Skin epidermis (tissue), 12 donors: ENCODE results near the gene TSPY10.
"Not testable (repeated sequence)": the region's sequence is repeated elsewhere in the genome, so short reads cannot be mapped to it uniquely, and the experiment has no call there.

ENCODE experiments used
- H3K27ac ChIP-seq, 21 experiments: fragments of 200-600 bp; sonication (generic) in 11 of 21; one replicate each; pipeline ENCODE4 v1.5.0; 2020; ENCODE audit warnings: mild to moderate bottlenecking in 3 of 21, inconsistent platforms in 2 of 21, moderate library complexity in 2 of 21
- H3K4me3 ChIP-seq, 7 experiments: fragments of 200-600 bp; sonication (generic) in 2 of 7; one replicate each; pipeline ENCODE4 v1.5.0; 2020; ENCODE audit warnings: inconsistent platforms in 2 of 7, mild to moderate bottlenecking in 2 of 7, moderate library complexity in 1 of 7

TSPY10 gene

GRCh38 chrY:9527580-9527979 lies at the start of gene TSPY10:
TSPY10 (plus strand) TSS chrY:9527880; CDS start chrY:9527926, 46 bp downstream.
- not testable (repeated sequence) for H3K27ac ChIP-seq, H3K4me3 ChIP-seq

- H3K4me3 ChIP-seq, H3K27ac ChIP-seq: not testable (repeated sequence)
Observed at GRCh38 chrY:9486967-9487366, 40.7 kb upstream of the TSPY10 start, which contains the start of gene TSPY9. TSPY9 (plus strand) TSS chrY:9487267; CDS start chrY:9487313, 46 bp downstream.

- not testable (repeated sequence) for H3K27ac ChIP-seq, H3K4me3 ChIP-seq
Observed at GRCh38 chrY:9504396-9504795, 23.3 kb upstream of the TSPY10 start.

- not testable (repeated sequence) for H3K4me3 ChIP-seq, H3K27ac ChIP-seq
Observed at GRCh38 chrY:9516287-9516686, 11.4 kb upstream of the TSPY10 start.
